Medulla oblongata (tissue), 1 donor: ENCODE results near the gene POTED.
"Not testable (repeated sequence)": the region's sequence is repeated elsewhere in the genome, so short reads cannot be mapped to it uniquely, and the experiment has no call there.

Experiments used
- DNase-seq: peaks from one replicate; pipeline ENCODE4 v3.0.0-alpha.2; 2015; ENCODE audit errors: extremely low spot score

The POTED gene

DNA sequence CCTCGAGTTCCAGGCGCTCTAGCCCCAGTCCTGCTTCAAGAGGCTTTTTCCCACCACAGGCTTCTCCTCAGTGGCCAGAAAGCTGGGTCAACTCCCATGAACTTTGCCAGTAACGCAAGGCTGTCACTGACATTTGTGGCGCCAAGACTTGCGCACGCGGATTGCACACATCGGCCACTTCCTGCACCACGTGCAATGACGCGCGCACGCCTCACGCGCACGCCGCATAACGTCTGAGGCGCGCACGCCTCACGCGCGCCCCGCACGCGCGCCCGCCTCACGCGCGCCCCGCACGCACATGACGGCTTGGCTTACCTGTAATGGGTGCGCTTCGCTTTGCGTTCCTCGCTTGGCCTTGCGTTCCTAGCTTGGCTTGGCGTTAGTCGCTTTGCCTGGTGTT is at the start of gene POTED:
Gene POTED (plus strand): TSS at position 301 of the 400 bp plus-strand sequence. CDS start 452 bp downstream, outside the sequence.
- not testable (repeated sequence) for DNase-seq

DNA sequence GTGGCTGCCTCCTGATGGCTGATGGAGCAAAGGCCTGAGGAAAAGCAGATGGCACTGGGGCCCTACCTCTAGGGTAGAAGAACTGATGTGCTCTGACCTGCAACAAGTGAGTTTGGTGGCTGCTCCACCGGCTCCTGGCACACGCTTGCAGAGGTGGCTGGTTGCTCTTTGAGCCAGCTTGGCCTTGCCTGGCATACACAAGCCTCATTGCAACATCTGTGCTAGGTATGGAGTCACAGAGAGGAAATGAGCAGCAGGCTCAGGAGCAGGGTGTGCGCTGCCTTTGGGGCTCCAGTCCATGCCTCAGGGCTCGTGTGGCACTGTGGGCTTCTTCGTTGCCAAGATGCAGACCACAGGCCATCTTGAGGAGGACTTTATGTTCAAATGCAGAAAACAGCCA is 40.5 kb downstream of the POTED start:
- DNase-seq, result not testable (repeated sequence)

DNA sequence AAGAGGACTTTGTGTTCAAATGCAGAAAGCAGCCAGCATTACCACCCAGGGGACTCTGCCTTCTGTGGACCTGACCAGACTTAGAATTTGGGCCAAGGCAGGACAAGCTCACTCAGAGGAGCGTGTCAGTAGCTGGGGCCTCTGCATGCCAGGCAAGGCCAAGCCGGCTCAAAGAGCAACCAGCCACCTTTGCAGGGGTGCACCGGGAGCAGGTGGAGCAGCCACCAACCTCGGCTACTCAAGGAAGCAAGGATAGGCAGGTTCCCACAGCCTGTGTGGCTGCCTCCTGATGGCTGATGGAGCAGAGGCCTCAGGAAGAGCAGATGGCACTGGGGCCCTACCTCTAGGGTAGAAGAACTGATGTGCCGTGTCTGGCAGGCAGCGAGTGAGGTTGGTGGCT is 42.2 kb downstream of the POTED start:
- DNase-seq, result not testable (repeated sequence)
